Activated naive CD8-positive, alpha-beta T cell treated with anti-CD3 and anti-CD28 coated beads, Interleukin-2, amount 10 ng/mL, durations not matched to agents 7 days and 5 days (primary cell): ENCODE results near the gene AVEN. TPM values are rescaled to one million over a fixed set of nuclear protein-coding genes. Genes with fewer than 3 reads are reported as not detected.

Experiments used
- ATAC-seq: fragments of 150-1000 bp; cut with Tn5 transposase; one replicate; pipeline ENCODE4 v1.10.0; 2021; ENCODE audit warnings: low read depth, moderate library complexity
- POLR2A ChIA-PET: fragments of 350-600 bp; sonication (Branson Sonifier 250); formaldehyde crosslinking; loops from one replicate; lab custom pipeline; 2021; ENCODE audit warnings: antibody characterized with exemption; lab: Charles Lee
- DNase-seq: peaks from one replicate; pipeline ENCODE4 v3.0.0; 2021
- H3K27ac Mint-ChIP-seq: one replicate; pipeline ENCODE4 v1.8.0; 2022; ENCODE audit warnings: mild to moderate bottlenecking, mixed read lengths
- H3K27me3 Mint-ChIP-seq: one replicate; pipeline ENCODE4 v1.8.0; 2022; ENCODE audit warnings: mild to moderate bottlenecking, moderate library complexity, mixed read lengths
- H3K36me3 Mint-ChIP-seq: one replicate; pipeline ENCODE4 v1.8.0; 2021; ENCODE audit warnings: mild to moderate bottlenecking, mixed read lengths
- H3K4me1 Mint-ChIP-seq: one replicate; pipeline ENCODE4 v1.8.0; 2021; ENCODE audit warnings: mixed read lengths
- H3K4me3 Mint-ChIP-seq: one replicate; pipeline ENCODE4 v1.8.0; 2022; ENCODE audit warnings: mild to moderate bottlenecking, moderate library complexity, mixed read lengths
- H3K9me3 Mint-ChIP-seq: one replicate; pipeline ENCODE4 v1.8.0; 2021; ENCODE audit warnings: mixed read lengths
- total RNA-seq, 2 experiments: library from RNA; stranded (reverse); gene quantifications; one replicate each; pipeline ENCODE4 v1.2.3, GENCODE V29; 2021

AVEN gene
- total RNA-seq, 2 experiments from 2014 or later = 6.1 to 6.3 TPM

DNA sequence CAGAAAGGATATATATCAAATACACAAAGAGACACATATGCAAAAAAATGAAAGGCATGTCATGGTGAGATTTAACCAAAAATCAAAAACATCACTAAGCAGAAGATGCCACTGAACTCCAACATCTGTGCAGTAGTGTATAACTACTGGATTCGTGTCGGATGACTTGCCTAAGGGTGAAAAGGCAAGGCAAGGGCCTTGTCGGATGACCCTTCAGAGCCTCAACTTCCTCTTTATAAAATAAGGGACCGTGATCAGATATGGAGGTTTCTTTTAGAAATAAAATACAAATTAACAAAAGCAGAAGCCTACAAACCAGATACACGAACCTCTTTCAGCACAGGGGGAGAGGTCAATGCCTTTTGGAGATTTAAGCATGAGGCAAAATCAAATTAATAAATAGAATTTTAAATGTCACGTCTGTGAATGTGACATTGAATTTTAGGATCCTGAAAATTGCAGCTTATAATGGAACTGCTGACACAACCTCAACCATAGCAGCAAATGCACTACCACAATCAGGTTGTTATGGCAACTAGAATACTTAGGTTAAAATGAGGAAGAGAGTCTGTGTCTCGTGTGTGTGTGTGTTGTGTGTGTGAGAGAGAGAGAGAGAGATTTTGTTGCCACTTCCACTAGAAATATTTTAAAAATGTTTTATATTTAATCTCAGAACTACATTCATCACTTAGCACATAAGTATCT lies 79.0 kb downstream of the AVEN start:
- ATAC-seq (no peak), DNase-seq (no peak)
- no peak overlapping the region for H3K27ac Mint-ChIP-seq
- POLR2A ChIA-PET = no interaction called here
- H3K9me3 Mint-ChIP-seq = no peaks in the 10 kb centered on the region
- peaks cover 2% of the 10 kb centered on the region for H3K4me1 Mint-ChIP-seq
- no peak overlapping the region for H3K4me3 Mint-ChIP-seq
- H3K36me3 Mint-ChIP-seq = no peaks in the 10 kb centered on the region
- peaks cover 2% of the 10 kb centered on the region for H3K27me3 Mint-ChIP-seq

DNA sequence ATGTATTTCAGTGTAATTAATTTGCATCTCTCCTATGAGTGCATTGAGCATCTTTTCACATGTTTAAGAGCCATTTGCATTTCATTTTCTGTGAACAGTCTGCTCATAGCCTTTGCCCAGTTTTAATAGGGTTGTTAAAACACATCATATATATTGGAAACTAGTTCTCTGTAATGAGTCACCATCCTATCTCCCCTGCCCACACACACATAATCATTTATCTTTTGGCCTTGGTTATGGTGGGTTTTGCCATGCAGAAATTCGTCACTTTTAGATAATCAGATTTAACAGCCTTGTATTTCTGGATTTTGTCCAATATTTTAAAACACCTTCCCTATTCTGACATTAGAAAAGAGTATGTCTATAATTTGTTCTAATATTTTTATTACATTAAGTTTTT lies 82.6 kb downstream of the AVEN start:
- DNase-seq = no peak
- Mint-ChIP-seq H3K36me3 (peaks cover 4% of the 10 kb centered on the region), H3K4me1 (no peaks in the 10 kb centered on the region), H3K4me3 (no peak overlapping the region), H3K9me3 (peaks cover 5% of the 10 kb centered on the region), H3K27me3 (peaks cover 2% of the 10 kb centered on the region), H3K27ac (no peak overlapping the region)
- POLR2A ChIA-PET = no interaction called here
- ATAC-seq = no peak

DNA sequence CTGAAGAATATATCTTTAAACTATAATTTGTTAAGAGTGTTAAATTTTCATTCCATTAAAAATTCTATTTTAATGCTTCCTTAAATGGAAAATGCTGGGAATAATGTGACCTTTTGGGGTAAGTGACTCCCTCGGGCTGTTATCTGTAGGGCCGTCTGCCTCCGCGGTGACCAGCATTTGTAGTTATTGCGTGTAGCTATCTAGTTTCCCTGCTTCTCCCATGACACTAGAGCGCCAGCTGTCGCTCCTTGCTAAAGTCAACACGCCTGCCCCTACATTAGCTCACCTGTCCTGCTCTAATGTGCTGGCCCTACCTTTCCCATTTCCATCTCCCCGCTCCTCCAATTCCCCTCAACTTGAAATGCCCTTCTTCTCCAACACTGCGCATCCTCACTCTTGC lies 83.1 kb downstream of the AVEN start:
- peaks cover 2% of the 10 kb centered on the region for H3K27me3 Mint-ChIP-seq
- no peak overlapping the region for H3K27ac Mint-ChIP-seq
- no peak overlapping the region for H3K4me3 Mint-ChIP-seq
- peaks cover 5% of the 10 kb centered on the region for H3K9me3 Mint-ChIP-seq
- no peak for DNase-seq
- no peak for ATAC-seq
- H3K4me1 Mint-ChIP-seq = no peaks in the 10 kb centered on the region
- peaks cover 4% of the 10 kb centered on the region for H3K36me3 Mint-ChIP-seq
- POLR2A ChIA-PET = no interaction called here

DNA sequence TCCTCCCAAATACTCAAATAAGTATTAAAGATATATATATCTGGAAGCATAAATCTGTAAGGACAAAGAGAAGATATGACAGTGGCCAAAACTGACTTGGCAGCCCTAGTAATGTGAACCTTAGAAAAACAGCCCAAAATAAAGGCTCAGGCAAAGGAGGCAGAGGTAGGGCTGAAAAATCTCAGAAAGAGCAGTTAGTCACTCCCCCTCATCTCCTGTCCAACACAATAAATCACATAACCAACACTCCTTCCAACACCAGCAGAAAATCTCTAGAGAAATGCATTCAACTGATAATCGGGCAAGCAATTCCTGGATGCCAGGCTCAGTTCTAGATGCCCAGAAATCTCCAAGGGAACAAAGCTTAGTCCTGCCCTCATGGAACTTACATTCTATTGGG lies 92.9 kb downstream of the AVEN start:
- H3K27ac Mint-ChIP-seq = no peak overlapping the region
- POLR2A ChIA-PET = no interaction called here
- H3K4me3 Mint-ChIP-seq = no peak overlapping the region
- peaks cover 3% of the 10 kb centered on the region for H3K36me3 Mint-ChIP-seq
- H3K4me1 Mint-ChIP-seq = no peaks in the 10 kb centered on the region
- peaks cover 4% of the 10 kb centered on the region for H3K9me3 Mint-ChIP-seq
- DNase-seq = no peak
- no peaks in the 10 kb centered on the region for H3K27me3 Mint-ChIP-seq
- no peak for ATAC-seq

DNA sequence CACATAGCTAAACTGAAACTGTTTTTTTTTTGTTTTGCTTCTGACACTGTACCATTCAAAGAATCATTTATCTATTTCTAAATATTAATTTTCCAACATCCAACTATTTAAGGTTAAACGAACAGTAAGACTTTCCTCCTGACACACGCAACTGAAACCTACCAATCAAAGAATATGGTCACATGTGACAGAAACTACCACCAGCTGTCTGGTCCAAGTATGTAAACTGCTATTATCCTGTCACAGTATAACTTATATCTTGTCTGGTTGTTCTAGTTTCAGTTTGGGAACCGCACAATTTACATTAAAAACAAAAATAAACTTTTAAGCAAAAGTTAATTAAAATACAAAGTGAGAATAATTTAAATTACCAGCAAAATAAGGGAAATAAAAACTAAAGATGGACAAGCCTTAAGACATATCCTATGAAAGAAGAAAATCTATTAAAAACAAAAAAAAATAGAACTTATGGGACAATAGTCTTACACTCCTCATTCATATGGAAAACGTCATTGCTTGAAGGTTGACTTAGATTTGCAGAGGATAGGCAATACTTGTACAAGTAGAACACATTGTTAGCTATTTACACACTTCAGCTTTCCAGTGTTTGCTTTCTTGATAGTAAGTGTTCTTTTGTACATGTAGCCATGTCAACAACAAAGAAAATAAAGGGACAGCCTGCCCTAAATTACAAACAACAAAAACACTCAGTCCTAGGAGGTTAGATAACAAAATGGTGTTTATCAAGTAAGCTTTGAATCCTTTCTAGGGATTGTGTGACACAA lies 97.5 kb downstream of the AVEN start:
- no peaks in the 10 kb centered on the region for H3K27me3 Mint-ChIP-seq
- DNase-seq = no peak
- no peak for ATAC-seq
- no peak overlapping the region for H3K4me3 Mint-ChIP-seq
- H3K4me1 Mint-ChIP-seq = no peaks in the 10 kb centered on the region
- peaks cover 2% of the 10 kb centered on the region for H3K9me3 Mint-ChIP-seq
- peaks cover 3% of the 10 kb centered on the region for H3K36me3 Mint-ChIP-seq
- POLR2A ChIA-PET = no interaction called here
- H3K27ac Mint-ChIP-seq = no peak overlapping the region

DNA sequence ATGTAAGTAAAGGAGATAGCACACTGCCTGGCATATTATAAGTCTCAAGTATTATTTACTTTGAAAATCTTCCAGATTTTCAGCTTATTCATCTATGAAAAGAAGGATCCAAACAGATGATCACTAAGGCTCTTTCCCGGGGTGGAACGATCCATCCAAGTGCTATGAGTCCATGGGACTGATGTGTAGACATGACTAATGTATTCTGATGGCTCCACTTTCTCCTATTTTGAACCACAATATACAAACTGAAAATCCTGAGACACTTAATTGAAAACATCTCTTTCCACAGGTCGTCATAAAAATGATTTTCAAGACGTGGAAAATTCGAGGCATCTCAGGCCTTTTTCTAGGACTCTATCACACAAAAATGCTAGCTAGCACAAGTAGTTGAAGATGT lies 104.1 kb downstream of the AVEN start:
- DNase-seq (no peak), ATAC-seq (no peak)
- H3K9me3 Mint-ChIP-seq = peaks cover 1% of the 10 kb centered on the region
- H3K27ac Mint-ChIP-seq = no peak overlapping the region
- no peaks in the 10 kb centered on the region for H3K36me3 Mint-ChIP-seq
- H3K4me1 Mint-ChIP-seq = no peaks in the 10 kb centered on the region
- no peak overlapping the region for H3K4me3 Mint-ChIP-seq
- no peaks in the 10 kb centered on the region for H3K27me3 Mint-ChIP-seq
- POLR2A ChIA-PET = no interaction called here

DNA sequence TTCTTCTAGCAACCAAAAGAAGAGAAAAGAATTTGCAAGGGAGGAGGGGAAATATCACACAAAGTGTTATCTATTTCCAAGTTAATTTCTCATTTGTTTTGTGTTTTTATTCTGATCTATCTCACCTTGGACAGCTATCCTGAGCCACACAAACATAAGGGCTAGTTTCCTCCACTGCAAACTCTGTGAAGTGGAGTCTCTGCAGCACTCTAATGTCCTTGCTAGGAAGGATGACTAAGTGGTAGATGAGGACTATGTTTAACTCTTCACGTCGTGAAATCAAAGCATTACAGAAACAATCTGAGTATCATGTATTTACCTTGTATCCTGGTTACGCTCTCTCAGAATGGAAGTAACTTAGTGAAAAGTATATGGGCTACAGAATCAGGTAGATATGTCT lies 104.6 kb downstream of the AVEN start:
- Mint-ChIP-seq H3K4me3 (no peak overlapping the region), H3K27me3 (no peaks in the 10 kb centered on the region), H3K27ac (no peak overlapping the region), H3K4me1 (no peaks in the 10 kb centered on the region), H3K36me3 (no peaks in the 10 kb centered on the region), H3K9me3 (peaks cover 1% of the 10 kb centered on the region)
- ATAC-seq (no peak), DNase-seq (no peak)
- POLR2A ChIA-PET = no interaction called here

DNA sequence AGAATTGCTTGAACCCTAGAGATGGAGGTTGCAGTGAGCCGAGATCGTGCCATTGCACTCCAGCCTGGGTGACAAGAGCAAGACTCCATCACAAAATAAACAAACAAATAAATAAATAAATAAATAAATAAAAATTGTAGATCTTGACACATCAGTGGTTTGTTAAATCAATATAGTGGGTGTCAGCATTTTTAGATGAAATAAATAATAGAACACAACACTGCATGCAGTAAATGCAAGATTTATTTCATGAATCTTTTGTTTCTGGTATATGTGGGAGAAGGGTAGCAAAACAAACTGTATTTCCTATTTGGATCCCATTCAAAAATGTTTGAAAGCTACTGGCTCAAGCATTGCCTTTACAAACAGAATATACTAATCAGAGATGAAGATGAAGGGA lies 106.3 kb downstream of the AVEN start:
- no peaks in the 10 kb centered on the region for H3K4me1 Mint-ChIP-seq
- POLR2A ChIA-PET = no interaction called here
- DNase-seq (no peak), ATAC-seq (no peak)
- H3K9me3 Mint-ChIP-seq = peaks cover 1% of the 10 kb centered on the region
- H3K4me3 Mint-ChIP-seq = no peak overlapping the region
- no peak overlapping the region for H3K27ac Mint-ChIP-seq
- H3K36me3 Mint-ChIP-seq = no peaks in the 10 kb centered on the region
- H3K27me3 Mint-ChIP-seq = no peaks in the 10 kb centered on the region

DNA sequence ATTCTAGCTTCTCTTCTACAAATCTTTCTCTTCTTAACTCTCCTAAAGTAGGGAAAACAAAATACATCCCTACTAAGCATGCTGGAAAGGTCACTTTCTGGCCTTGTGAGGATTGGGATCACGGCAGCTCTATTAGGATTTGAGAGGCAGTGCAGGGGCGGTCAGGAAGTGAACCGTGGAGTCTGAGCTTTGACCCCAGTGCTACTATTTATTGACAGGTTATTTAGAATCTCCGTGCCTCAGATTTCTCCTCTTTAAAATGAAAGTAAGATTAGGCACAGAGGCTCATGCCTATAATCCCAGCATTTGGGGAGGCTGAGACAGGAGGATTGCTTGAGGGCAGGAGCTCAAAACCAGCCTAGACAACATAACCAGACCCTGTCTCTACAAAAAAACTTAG lies 112.7 kb downstream of the AVEN start:
- Mint-ChIP-seq H3K9me3 (no peaks in the 10 kb centered on the region), H3K27me3 (no peaks in the 10 kb centered on the region), H3K36me3 (no peaks in the 10 kb centered on the region), H3K4me1 (no peaks in the 10 kb centered on the region), H3K27ac (no peak overlapping the region), H3K4me3 (no peak overlapping the region)
- DNase-seq (no peak), ATAC-seq (no peak)
- POLR2A ChIA-PET = no interaction called here

DNA sequence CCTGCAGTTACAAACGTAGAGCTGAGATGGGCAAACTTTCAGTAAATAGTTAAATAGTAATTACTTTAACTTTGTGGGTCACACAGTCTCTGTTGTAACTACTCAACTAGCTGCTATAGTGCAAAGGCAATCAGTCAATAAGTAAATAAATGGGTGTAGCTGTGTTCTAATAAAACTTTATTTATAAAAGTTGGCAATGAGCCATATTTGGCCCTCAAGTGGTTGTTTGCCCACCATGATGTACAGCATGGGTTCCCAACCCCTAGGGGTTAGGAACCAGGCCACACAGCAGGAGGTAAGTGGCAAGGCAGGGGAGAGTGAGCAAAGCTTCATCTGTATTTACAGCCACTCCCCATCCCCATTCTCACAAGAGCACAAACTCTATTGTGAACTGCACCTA lies 115.6 kb downstream of the AVEN start:
- H3K27ac Mint-ChIP-seq = no peak overlapping the region
- no peaks in the 10 kb centered on the region for H3K27me3 Mint-ChIP-seq
- no peak overlapping the region for H3K4me3 Mint-ChIP-seq
- POLR2A ChIA-PET = no interaction called here
- H3K4me1 Mint-ChIP-seq = no peaks in the 10 kb centered on the region
- ATAC-seq (no peak), DNase-seq (no peak)
- no peaks in the 10 kb centered on the region for H3K36me3 Mint-ChIP-seq
- no peaks in the 10 kb centered on the region for H3K9me3 Mint-ChIP-seq

DNA sequence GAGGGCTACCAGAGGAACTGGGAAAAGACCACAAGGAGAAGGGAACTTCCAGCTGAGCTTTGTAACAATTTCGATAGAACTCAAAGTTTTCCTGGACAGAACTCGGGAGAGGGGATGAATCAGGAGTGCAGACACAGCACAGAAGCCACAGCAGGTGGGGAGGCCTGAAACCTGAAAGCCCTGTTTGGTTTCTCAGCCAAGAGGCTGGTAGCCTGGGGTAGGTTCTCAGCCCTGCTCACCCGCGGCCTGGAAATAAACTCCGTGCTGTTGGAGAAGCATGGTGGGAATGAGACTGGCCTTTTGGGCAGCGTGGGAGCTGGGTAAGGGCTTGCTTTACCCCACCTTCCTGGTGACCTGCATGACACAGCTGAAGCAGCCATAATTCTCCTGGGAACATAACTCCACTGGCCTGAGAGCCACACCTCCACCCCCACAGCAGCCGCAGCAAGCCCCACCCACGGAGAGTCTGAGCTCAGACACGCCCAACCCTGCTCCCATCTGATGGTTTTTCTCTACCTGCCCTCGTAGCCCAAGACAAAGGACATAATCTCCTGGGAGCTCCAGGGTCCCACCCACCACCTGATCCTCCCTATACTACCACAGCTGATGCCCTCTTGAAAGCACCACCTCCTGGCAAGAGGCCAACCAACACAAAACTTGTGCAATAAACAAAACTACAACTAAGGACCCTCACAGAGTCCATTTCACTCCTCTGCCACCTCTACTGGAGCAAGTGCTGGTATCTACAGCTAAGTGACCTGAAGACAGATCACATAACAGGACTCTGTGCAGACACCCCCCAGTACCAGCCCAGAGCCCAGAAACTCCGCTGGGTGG lies 123.2 kb downstream of the AVEN start:
- peaks cover 1% of the 10 kb centered on the region for H3K4me1 Mint-ChIP-seq
- H3K4me3 Mint-ChIP-seq = no peak overlapping the region
- H3K36me3 Mint-ChIP-seq = peaks cover 1% of the 10 kb centered on the region
- DNase-seq = no peak
- H3K27ac Mint-ChIP-seq = no peak overlapping the region
- no peak for ATAC-seq
- POLR2A ChIA-PET = no interaction called here
- H3K9me3 Mint-ChIP-seq = no peaks in the 10 kb centered on the region
- no peaks in the 10 kb centered on the region for H3K27me3 Mint-ChIP-seq

DNA sequence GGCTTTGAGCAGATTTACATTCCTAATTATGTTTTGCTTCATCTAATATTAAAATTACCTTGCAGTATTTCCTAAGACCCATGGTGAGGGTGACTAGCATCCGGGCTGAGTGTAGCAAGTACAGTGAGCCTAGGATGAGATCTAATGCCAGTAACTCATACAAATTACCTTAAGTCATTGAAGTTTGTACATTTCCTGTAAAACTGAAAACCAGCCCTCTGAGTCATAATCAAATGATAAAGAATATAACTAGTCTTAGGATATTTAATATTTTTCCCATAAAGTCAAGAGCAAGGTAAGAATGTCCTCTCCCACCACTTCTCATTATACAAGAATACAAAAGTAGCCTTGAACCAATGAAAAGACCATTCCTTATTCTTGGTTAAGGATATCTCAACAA lies 125.5 kb downstream of the AVEN start:
- H3K27ac Mint-ChIP-seq = no peak overlapping the region
- H3K4me3 Mint-ChIP-seq = no peak overlapping the region
- H3K4me1 Mint-ChIP-seq = peaks cover 1% of the 10 kb centered on the region
- no peaks in the 10 kb centered on the region for H3K9me3 Mint-ChIP-seq
- no peak for DNase-seq
- H3K27me3 Mint-ChIP-seq = no peaks in the 10 kb centered on the region
- no peak for ATAC-seq
- peaks cover 1% of the 10 kb centered on the region for H3K36me3 Mint-ChIP-seq
- POLR2A ChIA-PET = no interaction called here

DNA sequence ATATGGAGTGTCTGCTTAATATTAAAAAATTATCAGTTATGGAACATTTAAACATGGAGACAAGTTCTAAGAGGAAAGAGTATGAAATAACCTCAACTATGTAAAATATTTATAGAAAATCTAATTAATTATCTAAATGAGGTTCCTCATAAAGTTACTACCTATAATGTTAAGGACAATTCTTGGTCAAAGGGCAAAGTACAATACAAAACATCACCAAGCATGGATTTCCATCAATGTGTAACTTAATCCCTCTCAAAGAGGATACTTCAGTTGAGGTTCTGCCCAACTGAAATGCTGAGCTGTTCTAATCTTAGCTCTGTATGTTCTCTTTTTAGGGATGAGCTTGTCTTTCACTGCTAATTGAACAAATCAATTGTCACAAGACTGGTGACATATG lies 126.7 kb downstream of the AVEN start:
- Mint-ChIP-seq H3K36me3 (peaks cover 1% of the 10 kb centered on the region), H3K4me3 (no peak overlapping the region), H3K4me1 (peaks cover 1% of the 10 kb centered on the region), H3K27me3 (no peaks in the 10 kb centered on the region), H3K27ac (no peak overlapping the region), H3K9me3 (no peaks in the 10 kb centered on the region)
- ATAC-seq (no peak), DNase-seq (no peak)
- POLR2A ChIA-PET = no interaction called here
